Aorta (tissue), 5 donors: ENCODE measurements around the gene NCAPD2. TPM values are rescaled to one million over a fixed set of nuclear protein-coding genes. Genes with fewer than 3 reads are reported as not detected.

Source experiments
- ATAC-seq: fragments of 200-7000 bp; cut with Tn5 transposase; one replicate; pipeline ENCODE4 v1.9.1; 2022; ENCODE audit warnings: moderate library complexity; ENCODE audit not compliant: low FRiP score
- DNase-seq, 2 donors: peaks; one replicate each; pipeline ENCODE4 v3.0.0-alpha.2; 2020
- H3K27ac ChIP-seq, 2 donors: one replicate each; pipeline ENCODE4 v1.5.1; 2013; ENCODE audit warnings: low read length in 2 of 2, mild to moderate bottlenecking in 2 of 2, moderate library complexity in 2 of 2, control low read depth in 1 of 2, inconsistent platforms in 1 of 2, low read depth in 1 of 2
- H3K27me3 ChIP-seq, 2 donors: one replicate each; pipeline ENCODE4 v1.6.1; 2013; ENCODE audit warnings: control low read depth in 1 of 2, low read length in 1 of 2, mild to moderate bottlenecking in 1 of 2, moderate library complexity in 1 of 2; ENCODE audit not compliant: insufficient read depth in 2 of 2, control insufficient read depth in 1 of 2
- H3K36me3 ChIP-seq, 2 donors: one replicate each; pipeline ENCODE4 v1.6.1; 2013; ENCODE audit warnings: control low read depth in 1 of 2, low read length in 1 of 2, mild to moderate bottlenecking in 1 of 2; ENCODE audit not compliant: insufficient read depth in 2 of 2, control insufficient read depth in 1 of 2
- H3K4me1 ChIP-seq, 2 donors: one replicate each; pipeline ENCODE4 v1.6.1; 2013; ENCODE audit warnings: low read length in 2 of 2, control low read depth in 1 of 2, mild to moderate bottlenecking in 1 of 2, moderate library complexity in 1 of 2; ENCODE audit not compliant: insufficient read depth in 2 of 2, control insufficient read depth in 1 of 2
- H3K4me3 ChIP-seq, 2 donors: one replicate each; pipeline ENCODE4 v1.5.1; 2013; ENCODE audit warnings: low read length in 2 of 2, control low read depth in 1 of 2, mild to moderate bottlenecking in 1 of 2
- H3K9me3 ChIP-seq: one replicate; pipeline ENCODE4 v1.6.1; 2013; ENCODE audit warnings: mild to moderate bottlenecking, low read length; ENCODE audit not compliant: control insufficient read depth
- WGBS, 2 donors: extraction: QIAGEN DNeasy Blood & Tissue Kit; methylation state at CpG; one replicate each; pipeline ENCODE4 v1.1.7; 2013; 5-methylcytosine and 5-hydroxymethylcytosine counted together
- intact Hi-C, 2 donors: fragments of 100-400 bp; cut with DNase I; formaldehyde crosslinking; loops; one replicate each; pipeline versions ENCODE4 v1.14.2 to v1.15.0; 2022
- polyA plus RNA-seq, 2 donors: library from polyadenylated mRNA; stranded (reverse); fragments of 200-250 nt; gene quantifications; one replicate each; pipeline ENCODE4 v1.2.3, GENCODE V29; 2013
- total RNA-seq, 2 donors: library from RNA; stranded (reverse); fragmentation: NEBNext Ultra II Directional; extraction: Animal tissue kit (Norgen Biotek cat#: 25700); gene quantifications; one replicate each; pipeline ENCODE4 v1.2.1, GENCODE V29; 2021
- donor health status: healthy with polysubstance abuse.
- donor health status: Bipolar disorder and iron deficiency.
- donor health status: DM: no; HTN: no; CAD: no.
- donor health status: DM: no; HTN: no; CAD: no.
- donor health status: DM: yes; HTN: yes; CAD: no.

Gene NCAPD2
- total and polyA plus RNA-seq, 4 donors: 5.1 to 32.8 (median 16.6) TPM

DNA sequence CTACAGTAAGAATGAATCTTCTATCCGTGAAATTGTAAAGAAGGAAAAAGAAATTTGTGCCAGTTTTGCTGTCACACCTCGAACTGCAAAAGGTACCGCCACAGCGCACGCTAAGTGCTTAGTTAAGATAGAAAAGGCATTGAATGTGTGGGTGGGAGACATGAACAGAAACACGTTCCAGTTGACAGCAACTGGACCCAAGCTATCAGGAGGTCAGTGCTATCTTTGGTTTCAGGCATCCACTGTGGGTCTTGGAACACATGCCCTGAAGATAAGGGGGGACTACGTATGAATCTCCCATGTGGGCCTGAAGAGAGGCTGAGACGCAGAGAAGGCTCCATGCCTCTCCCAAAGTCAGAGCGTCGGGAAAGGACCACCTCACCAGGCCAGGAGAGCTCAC, 52.1 kb downstream of the NCAPD2 start:
- Histone ChIP-seq H3K4me3 (no peak overlapping the region), H3K27me3 (no peaks in the 10 kb centered on the region), H3K36me3 (peaks cover 0 to 4% of the 10 kb centered on the region in 2 donors), H3K9me3 (no peaks in the 10 kb centered on the region), H3K27ac (no peak overlapping the region), H3K4me1 (no peaks in the 10 kb centered on the region)
- intact Hi-C loops: no loop called here
- WGBS, 2 donors: 81 to 82% methylated on average over 10 of the region's 10 CpGs
- ATAC-seq: no peak
- DNase-seq: no peak

DNA sequence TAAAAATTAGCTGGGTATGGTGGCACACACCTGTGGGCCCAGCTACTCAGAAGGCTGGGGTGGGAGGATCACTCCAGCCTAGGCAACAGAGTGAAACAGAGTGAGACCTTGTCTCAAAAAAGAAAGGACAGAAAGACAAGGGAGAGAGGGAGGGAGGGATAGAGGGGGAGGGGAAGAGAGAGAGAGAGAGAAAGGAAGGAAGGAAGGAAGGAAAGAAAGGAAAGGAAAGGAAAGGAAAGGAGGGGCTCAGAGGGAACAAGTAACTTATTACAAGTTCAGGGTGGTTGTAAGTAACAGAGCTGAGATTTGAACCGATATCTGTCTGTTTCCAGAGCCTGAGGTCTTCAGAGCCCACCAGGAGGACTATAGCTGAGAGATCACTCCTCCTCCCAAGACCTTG, 53.7 kb downstream of the NCAPD2 start:
- Histone ChIP-seq H3K9me3 (no peaks in the 10 kb centered on the region), H3K4me3 (no peak overlapping the region), H3K4me1 (peaks cover 0 to 3% of the 10 kb centered on the region in 2 donors), H3K27me3 (no peaks in the 10 kb centered on the region), H3K27ac (no peak overlapping the region), H3K36me3 (peaks cover 0 to 4% of the 10 kb centered on the region in 2 donors)
- ATAC-seq (no peak), DNase-seq (no peak)
- WGBS, 2 donors: 93% methylated on average over 1 of the region's 1 CpG
- intact Hi-C loops: no loop called here

DNA sequence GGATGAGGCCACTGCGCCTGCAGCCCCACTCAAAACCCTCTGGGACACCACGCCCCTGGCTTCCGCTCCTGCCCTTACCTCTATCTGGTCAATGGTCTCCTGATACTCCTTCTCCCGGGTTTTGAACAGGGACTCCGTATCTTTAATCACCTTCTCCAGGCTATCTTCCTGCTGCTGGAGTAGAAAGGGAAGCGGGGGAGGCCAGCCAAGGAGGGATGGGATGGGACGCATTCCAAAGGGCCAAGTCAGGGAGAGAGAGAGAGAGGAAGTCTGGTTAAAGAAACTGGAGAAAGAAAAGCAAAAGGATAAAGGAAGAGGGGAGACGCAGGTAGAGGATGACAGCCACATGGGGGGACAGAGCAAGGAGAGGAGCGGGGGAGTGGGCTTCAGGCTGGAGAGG, 54.1 kb downstream of the NCAPD2 start:
- Histone ChIP-seq H3K4me1 (peaks cover 0 to 3% of the 10 kb centered on the region in 2 donors), H3K4me3 (no peak overlapping the region), H3K9me3 (no peaks in the 10 kb centered on the region), H3K27ac (no peak overlapping the region), H3K36me3 (peaks cover 0 to 4% of the 10 kb centered on the region in 2 donors), H3K27me3 (no peaks in the 10 kb centered on the region)
- no peak for ATAC-seq
- DNase-seq: no peak
- WGBS, 2 donors: 63% methylated on average over 9 of the region's 9 CpGs
- intact Hi-C loops: no loop called here

DNA sequence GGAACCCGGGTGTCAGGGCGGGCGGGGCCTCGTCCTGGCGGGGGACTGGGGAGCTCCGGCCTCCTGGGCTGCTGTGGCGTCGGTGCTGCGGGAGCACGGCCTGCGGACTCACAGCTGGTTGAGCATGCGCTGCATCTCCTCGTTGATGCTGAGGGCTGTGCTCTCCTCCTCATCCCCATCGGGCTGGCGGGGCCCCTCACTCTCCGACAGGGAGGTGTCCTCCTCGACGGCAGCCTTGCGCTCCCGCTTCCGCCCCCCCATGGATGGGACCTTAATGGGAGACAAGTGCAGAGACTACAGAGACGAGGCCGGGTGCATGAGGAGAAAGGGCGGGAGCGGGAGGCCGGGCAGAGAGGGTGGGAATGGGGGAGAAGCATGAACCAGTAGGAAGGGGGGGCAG, 54.7 kb downstream of the NCAPD2 start:
- WGBS, 2 donors: 88 to 91% methylated on average over 26 of the region's 26 CpGs
- Histone ChIP-seq H3K9me3 (no peaks in the 10 kb centered on the region), H3K4me1 (peaks cover 0 to 3% of the 10 kb centered on the region in 2 donors), H3K36me3 (peaks cover 0 to 4% of the 10 kb centered on the region in 2 donors), H3K4me3 (no peak overlapping the region), H3K27ac (no peak overlapping the region), H3K27me3 (no peaks in the 10 kb centered on the region)
- DNase-seq (peak in 1 of 2 donors; percentile 55), ATAC-seq (no peak)
- intact Hi-C loops: no loop called here

DNA sequence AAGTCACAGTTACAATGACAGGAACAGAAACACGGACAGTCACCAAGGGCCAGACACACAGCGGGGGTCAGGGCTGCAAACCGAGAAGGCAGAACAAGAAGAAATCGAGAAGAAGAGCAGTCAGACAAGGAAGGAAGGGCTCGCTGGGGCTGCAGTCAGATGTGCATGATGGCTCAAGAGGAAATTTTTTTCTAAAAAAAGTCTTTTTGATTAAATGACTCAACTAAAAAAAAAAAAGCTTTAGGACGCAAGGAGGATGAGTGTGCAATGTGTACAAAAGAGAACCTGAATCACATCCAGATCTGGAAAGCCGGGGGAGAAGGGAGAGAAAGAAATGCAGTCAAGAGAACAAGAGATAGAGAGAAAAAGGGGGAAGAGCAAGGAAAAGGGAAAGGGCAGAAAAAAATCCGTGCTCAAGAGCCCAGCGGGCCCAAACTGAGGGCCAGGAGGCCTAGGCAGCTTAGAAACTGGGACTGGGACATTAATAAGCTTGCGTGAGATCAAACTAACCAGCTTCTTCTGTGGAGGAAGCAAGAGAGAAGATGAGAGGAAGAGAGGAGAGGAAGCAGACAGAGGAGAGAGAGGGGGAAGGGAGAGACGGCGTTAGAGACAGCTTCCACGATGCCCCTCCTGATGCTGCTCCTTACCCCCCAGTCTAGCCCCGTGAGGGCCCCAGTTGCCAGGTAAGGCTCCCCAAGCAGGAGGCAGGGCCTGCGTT, 55.2 kb downstream of the NCAPD2 start:
- H3K9me3 ChIP-seq: no peaks in the 10 kb centered on the region
- ATAC-seq: no peak

DNA sequence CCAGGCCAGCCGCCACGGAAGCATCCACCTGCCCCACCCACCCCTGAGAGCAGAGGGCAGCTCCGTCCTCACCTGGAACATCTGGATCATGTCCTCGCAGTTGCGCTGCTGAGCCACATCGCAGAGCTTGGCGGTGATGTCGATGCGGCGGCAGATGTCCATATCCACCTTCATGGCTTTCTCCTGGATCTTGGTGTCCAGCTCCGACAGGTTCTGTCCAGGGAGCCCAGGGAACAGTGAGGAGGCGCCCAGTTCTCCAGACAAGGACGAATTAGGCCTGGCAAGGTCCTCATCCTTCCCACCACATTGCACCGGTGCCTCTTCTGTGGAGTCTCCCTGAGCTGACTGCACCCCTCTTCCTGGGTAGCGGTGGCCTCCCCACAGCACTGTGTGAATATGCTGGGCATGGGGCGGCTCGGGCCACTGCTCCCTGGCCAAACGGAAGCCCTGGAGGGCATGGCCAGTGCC, 55.8 kb downstream of the NCAPD2 start:
- Histone ChIP-seq H3K27me3 (no peaks in the 10 kb centered on the region), H3K4me1 (peaks cover 0 to 3% of the 10 kb centered on the region in 2 donors), H3K36me3 (peaks cover 0 to 4% of the 10 kb centered on the region in 2 donors), H3K9me3 (no peaks in the 10 kb centered on the region), H3K4me3 (no peak overlapping the region), H3K27ac (no peak overlapping the region)
- DNase-seq (peak in 1 of 2 donors; percentile 47), ATAC-seq (no peak)
- intact Hi-C loops: loop anchor here (2.0 to 5.0 kb wide), 3 partner anchors 13 to 212 kb away; no protein-coding TSS in a partner anchor
- 92 to 95% methylated on average over 18 of the region's 18 CpGs for WGBS, 2 donors

More for the DNA sequence above, 55.2 kb downstream of the NCAPD2 start:
- DNase-seq: no peak
- 79 to 80% methylated on average over 15 of the region's 15 CpGs for WGBS, 2 donors
- Histone ChIP-seq H3K4me1 (peaks cover 0 to 3% of the 10 kb centered on the region in 2 donors), H3K36me3 (peaks cover 0 to 4% of the 10 kb centered on the region in 2 donors), H3K27ac (no peak overlapping the region), H3K27me3 (no peaks in the 10 kb centered on the region), H3K4me3 (no peak overlapping the region)
- intact Hi-C loops: no loop called here

DNA sequence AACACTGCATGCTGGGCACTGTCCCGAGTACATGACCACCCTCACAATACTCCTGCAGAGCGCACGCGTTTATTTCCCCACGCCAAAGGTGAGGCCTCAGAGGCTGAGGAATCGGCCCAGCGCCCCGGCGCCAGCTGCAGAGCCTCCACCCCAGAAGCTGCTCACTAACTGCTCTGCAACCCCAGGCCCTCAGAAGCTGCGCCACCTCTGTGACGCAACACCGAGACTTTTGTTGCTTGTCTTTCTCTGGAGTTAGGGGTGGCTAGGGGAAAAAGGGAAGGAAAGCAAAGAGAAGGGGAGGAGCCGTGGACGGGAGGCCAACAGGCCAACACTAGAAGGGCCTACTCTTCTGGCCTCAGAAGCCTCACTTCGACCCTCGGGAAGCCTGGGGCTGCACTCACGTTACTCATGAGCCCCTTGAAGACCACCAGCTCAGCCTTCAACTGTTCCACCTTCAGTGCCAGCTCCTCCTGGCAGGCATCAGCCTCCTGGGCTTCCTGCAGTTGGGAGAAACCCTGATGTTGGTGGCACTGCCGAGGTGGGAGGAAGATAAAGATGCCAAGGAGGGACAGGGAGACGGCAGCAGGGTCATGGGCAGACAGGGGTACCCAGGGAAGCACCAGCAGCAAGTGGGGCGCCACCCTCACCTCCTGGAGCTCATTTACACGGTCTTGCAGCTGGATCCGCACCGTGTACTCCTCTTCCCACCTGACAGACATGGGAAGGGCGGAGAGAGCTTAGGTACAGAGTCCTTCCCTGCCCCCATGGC, 56.6 kb downstream of the NCAPD2 start:
- Histone ChIP-seq H3K9me3 (no peaks in the 10 kb centered on the region), H3K27me3 (no peaks in the 10 kb centered on the region), H3K4me3 (no peak overlapping the region), H3K36me3 (peaks cover 0 to 4% of the 10 kb centered on the region in 2 donors), H3K27ac (peak overlapping the region; percentile 91 to 98), H3K4me1 (peaks cover 0 to 3% of the 10 kb centered on the region in 2 donors)
- DNase-seq (peak in 1 of 2 donors; percentile 78), ATAC-seq (no peak)
- WGBS, 2 donors: 79 to 81% methylated on average over 24 of the region's 24 CpGs
- intact Hi-C loops: loop anchor here (2.0 to 5.0 kb wide), 3 partner anchors 14 to 213 kb away; no protein-coding TSS in a partner anchor

DNA sequence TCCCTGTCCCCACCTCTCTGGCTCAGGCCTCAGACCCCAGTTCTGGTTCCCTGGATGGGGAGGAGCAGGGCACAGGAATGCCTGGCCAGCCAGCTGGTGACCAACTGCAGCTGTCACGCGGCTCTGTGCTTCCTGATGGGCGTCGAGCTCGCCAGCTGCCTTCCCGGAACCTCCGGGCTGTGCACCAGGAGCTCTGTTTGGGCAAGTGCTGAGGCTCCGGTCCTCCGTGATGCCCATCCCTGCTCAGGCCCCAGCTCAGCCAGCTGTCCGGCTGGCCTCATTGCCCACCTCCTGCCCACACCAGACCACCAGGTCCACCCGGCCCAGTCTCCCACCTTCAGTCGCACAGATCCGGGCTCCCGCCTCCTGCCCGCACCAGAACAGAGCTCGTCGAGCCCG, 57.2 kb downstream of the NCAPD2 start:
- WGBS, 2 donors: 5 to 8% methylated on average over 18 of the region's 18 CpGs
- intact Hi-C loops: loop anchor here (2.0 to 5.0 kb wide), 3 partner anchors 14 to 214 kb away; no protein-coding TSS in a partner anchor
- DNase-seq (peak; percentile 93 to 94), ATAC-seq (peak; percentile 44)
- Histone ChIP-seq H3K9me3 (no peaks in the 10 kb centered on the region), H3K4me1 (peaks cover 0 to 3% of the 10 kb centered on the region in 2 donors), H3K36me3 (peaks cover 0 to 2% of the 10 kb centered on the region in 2 donors), H3K27ac (peak overlapping the region; percentile 91 to 98), H3K27me3 (no peaks in the 10 kb centered on the region), H3K4me3 (no peak overlapping the region)
